DMS53 (cell line): ENCODE results near the gene CCSER1.
"Not testable (repeated sequence)": the region's sequence is repeated elsewhere in the genome, so short reads cannot be mapped to it uniquely, and the experiment has no call there.

ENCODE experiments used
- DNase-seq: peaks from one replicate; lab custom pipeline; 2025; lab: John Stamatoyannopoulos, UW

The CCSER1 gene

GRCh38 chr4:91373546-91373945 lies 1246.4 kb downstream of the CCSER1 start:
- no peak for DNase-seq

- not testable (repeated sequence) for DNase-seq
These were observed 1278.2 kb downstream of the CCSER1 start for GRCh38 chr4:91405431-91405830.

GRCh38 chr4:91422011-91422410 lies 1294.8 kb downstream of the CCSER1 start:
- no peak for DNase-seq

GRCh38 chr4:91426725-91427124 lies 1299.5 kb downstream of the CCSER1 start:
- DNase-seq = no peak

GRCh38 chr4:91427171-91427570 lies 1300.0 kb downstream of the CCSER1 start:
- no peak for DNase-seq

- no peak for DNase-seq
These were observed 1307.4 kb downstream of the CCSER1 start for GRCh38 chr4:91434631-91435030.

GRCh38 chr4:91436556-91436955 lies 1309.4 kb downstream of the CCSER1 start:
- DNase-seq = peak; percentile 55

- no peak for DNase-seq
These were observed 1320.0 kb downstream of the CCSER1 start for GRCh38 chr4:91447168-91447567.

- peak; percentile 88 for DNase-seq
These were observed 1321.6 kb downstream of the CCSER1 start for GRCh38 chr4:91448668-91449330.

GRCh38 chr4:91454111-91454510 lies 1326.9 kb downstream of the CCSER1 start:
- DNase-seq = no peak

- not testable (repeated sequence) for DNase-seq
These were observed 1335.4 kb downstream of the CCSER1 start for GRCh38 chr4:91462566-91462965.

- DNase-seq = peak; percentile 19
These were observed 1343.5 kb downstream of the CCSER1 start for GRCh38 chr4:91470671-91471070.

GRCh38 chr4:91471280-91471679 lies 1344.1 kb downstream of the CCSER1 start:
- DNase-seq = peak; percentile 98

- DNase-seq = peak; percentile 12
These were observed 1344.9 kb downstream of the CCSER1 start for GRCh38 chr4:91472046-91472445.

GRCh38 chr4:91485415-91485814 lies 1358.2 kb downstream of the CCSER1 start:
- DNase-seq = no peak

- no peak for DNase-seq
These were observed 1361.8 kb downstream of the CCSER1 start for GRCh38 chr4:91488946-91489345.

- DNase-seq = no peak
These were observed 1370.7 kb downstream of the CCSER1 start for GRCh38 chr4:91497892-91498291.

GRCh38 chr4:91502365-91502764 lies 1375.2 kb downstream of the CCSER1 start:
- peak; percentile 77 for DNase-seq

GRCh38 chr4:91513326-91513725 lies 1386.1 kb downstream of the CCSER1 start:
- no peak for DNase-seq

GRCh38 chr4:91519155-91519554 lies 1392.0 kb downstream of the CCSER1 start:
- DNase-seq = no peak

GRCh38 chr4:91525621-91526020 lies 1398.4 kb downstream of the CCSER1 start:
- DNase-seq = no peak

- no peak for DNase-seq
These were observed 1399.9 kb downstream of the CCSER1 start for GRCh38 chr4:91527056-91527455.

GRCh38 chr4:91567594-91567993 lies 1440.4 kb downstream of the CCSER1 start:
- DNase-seq = no peak

- DNase-seq = no peak
These were observed 1450.7 kb downstream of the CCSER1 start for GRCh38 chr4:91577864-91578263.
